HFFc6 (cell line): ENCODE measurements around the gene TMEM256. TPM values are rescaled to one million over a fixed set of nuclear protein-coding genes. Genes with fewer than 3 reads are reported as not detected.

ENCODE experiments used
- DNase-seq: peaks from one replicate; pipeline ENCODE4 v3.0.0-alpha.2; 2018
- H3K27ac Mint-ChIP-seq: 2 replicates; pipeline ENCODE4 v1.8.0; 2020; ENCODE audit warnings: mild to moderate bottlenecking, mixed read lengths
- H3K27me3 Mint-ChIP-seq: 2 replicates; pipeline ENCODE4 v1.8.0; 2021; ENCODE audit warnings: mild to moderate bottlenecking, moderate library complexity, mixed read lengths; ENCODE audit not compliant: insufficient read depth
- H3K36me3 Mint-ChIP-seq: 2 replicates; pipeline ENCODE4 v1.8.0; 2021; ENCODE audit warnings: low read depth, mixed read lengths
- H3K4me1 Mint-ChIP-seq: 2 replicates; pipeline ENCODE4 v1.8.0; 2020; ENCODE audit warnings: low read depth, mixed read lengths
- H3K4me3 Mint-ChIP-seq: 2 replicates; pipeline ENCODE4 v1.8.0; 2020; ENCODE audit warnings: mild to moderate bottlenecking, moderate library complexity, mixed read lengths
- H3K9me3 Mint-ChIP-seq: 2 replicates; pipeline ENCODE4 v1.8.0; 2020; ENCODE audit warnings: mild to moderate bottlenecking, mixed read lengths
- total RNA-seq, 6 experiments: library from RNA; stranded (reverse); fragmentation: NEBNext Ultra II Directional; extraction: Animal tissue kit (Norgen Biotek cat#: 25700); gene quantifications; 2 replicates in 1 of 6; 3 replicates in 5 of 6; pipeline ENCODE4 v1.2.3, GENCODE V29; 2021
- TF ChIP-seq, protein P1 (sequence below): fragments of 200-600 bp; sonication (generic); IDR thresholded peaks from 2 replicates; pipeline ENCODE4 v1.5.0; 2021; ENCODE audit warnings: antibody characterized with exemption, mild to moderate bottlenecking

TMEM256 gene
- total RNA-seq, 6 experiments from 2014 or later: 52.2 to 79.1 (median 72.3) TPM

GRCh38 chr17:7354262-7354843 is 49.5 kb downstream of the TMEM256 start:
- Mint-ChIP-seq H3K27me3 (0 out of 2 replicates have a peak, but pooled peaks cover 2% of the 10 kb centered on the region), H3K4me3 (peak overlapping the region; percentile 73), H3K4me1 (peaks cover 42% of the 10 kb centered on the region), H3K36me3 (no peaks in the 10 kb centered on the region), H3K9me3 (no peaks in the 10 kb centered on the region), H3K27ac (peak overlapping the region; percentile 79)
- peak; percentile 74 for DNase-seq
- TF ChIP-seq, protein P1, sequence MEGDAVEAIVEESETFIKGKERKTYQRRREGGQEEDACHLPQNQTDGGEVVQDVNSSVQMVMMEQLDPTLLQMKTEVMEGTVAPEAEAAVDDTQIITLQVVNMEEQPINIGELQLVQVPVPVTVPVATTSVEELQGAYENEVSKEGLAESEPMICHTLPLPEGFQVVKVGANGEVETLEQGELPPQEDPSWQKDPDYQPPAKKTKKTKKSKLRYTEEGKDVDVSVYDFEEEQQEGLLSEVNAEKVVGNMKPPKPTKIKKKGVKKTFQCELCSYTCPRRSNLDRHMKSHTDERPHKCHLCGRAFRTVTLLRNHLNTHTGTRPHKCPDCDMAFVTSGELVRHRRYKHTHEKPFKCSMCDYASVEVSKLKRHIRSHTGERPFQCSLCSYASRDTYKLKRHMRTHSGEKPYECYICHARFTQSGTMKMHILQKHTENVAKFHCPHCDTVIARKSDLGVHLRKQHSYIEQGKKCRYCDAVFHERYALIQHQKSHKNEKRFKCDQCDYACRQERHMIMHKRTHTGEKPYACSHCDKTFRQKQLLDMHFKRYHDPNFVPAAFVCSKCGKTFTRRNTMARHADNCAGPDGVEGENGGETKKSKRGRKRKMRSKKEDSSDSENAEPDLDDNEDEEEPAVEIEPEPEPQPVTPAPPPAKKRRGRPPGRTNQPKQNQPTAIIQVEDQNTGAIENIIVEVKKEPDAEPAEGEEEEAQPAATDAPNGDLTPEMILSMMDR: no peak

Other genes with a start within 250 kb of the TMEM256 start
- gene ASGR1, start 224.7 kb downstream of the TMEM256 start, total RNA-seq: 1 to 10 TPM in 2 of 6 experiments, under 1 TPM in 4; 0.71 to 1.4 (median 0.83) TPM
- 10 to 100 TPM; 27.8 to 34.3 (median 28.1) TPM for gene DLG4, start 184.3 kb downstream of the TMEM256 start, total RNA-seq
- gene ACADVL, start 184.2 kb downstream of the TMEM256 start, total RNA-seq: 100 to 1,000 TPM; 378 to 463 (median 405) TPM
- gene DVL2, start 169.6 kb downstream of the TMEM256 start, total RNA-seq: 10 to 100 TPM; 24.9 to 29.1 (median 27.0) TPM
- 10 to 100 TPM; 57.0 to 75.0 (median 68.2) TPM for gene PHF23, start 164.6 kb downstream of the TMEM256 start, total RNA-seq
- gene GABARAP, start 161.6 kb downstream of the TMEM256 start, total RNA-seq: 100 to 1,000 TPM; 399 to 470 (median 426) TPM
- 100 to 1,000 TPM; 127 to 168 (median 146) TPM for gene CTDNEP1, start 152.4 kb downstream of the TMEM256 start, total RNA-seq
- gene ELP5, start 151.9 kb downstream of the TMEM256 start, total RNA-seq: 10 to 100 TPM; 28.7 to 36.1 (median 34.0) TPM
- gene CLDN7, start 141.6 kb downstream of the TMEM256 start, total RNA-seq: 1 to 10 TPM in 4 of 6 experiments, under 1 TPM in 2; 0.43 to 3.0 (median 1.7) TPM
- under 1 TPM in 5 of 6 experiments, not detected in 1; 0.07 to 0.09 (median 0.09) TPM for gene SLC2A4, start 122.4 kb downstream of the TMEM256 start, total RNA-seq
- gene YBX2, start 109.5 kb downstream of the TMEM256 start, total RNA-seq: not detected
- gene EIF5A, start 96.5 kb downstream of the TMEM256 start, total RNA-seq: 1,000 to 10,000 TPM; 1,011 to 1,116 (median 1,072) TPM
- gene GPS2, start 88.7 kb downstream of the TMEM256 start, total RNA-seq: 10 to 100 TPM; 34.7 to 45.2 (median 40.7) TPM
- gene NEURL4, start 74.8 kb downstream of the TMEM256 start, total RNA-seq: 10 to 100 TPM; 18.7 to 24.6 (median 20.4) TPM
- 1 to 10 TPM; 3.2 to 6.4 (median 4.9) TPM for gene ACAP1, start 67.6 kb downstream of the TMEM256 start, total RNA-seq
- 10 to 100 TPM; 11.2 to 14.5 (median 12.6) TPM for gene KCTD11, start 51.9 kb downstream of the TMEM256 start, total RNA-seq
- not detected for gene TMEM95, start 48.9 kb downstream of the TMEM256 start, total RNA-seq
- under 1 TPM; 0.20 to 0.41 (median 0.26) TPM for gene TNK1, start 23.0 kb downstream of the TMEM256 start, total RNA-seq
- gene PLSCR3, start 9.6 kb downstream of the TMEM256 start, total RNA-seq: 100 to 1,000 TPM in 1 of 6 experiments, 10 to 100 TPM in 5; 85.6 to 114 (median 98.5) TPM
- 10 to 100 TPM; 41.3 to 57.3 (median 46.2) TPM for gene NLGN2, start 3.7 kb upstream of the TMEM256 start, total RNA-seq
- gene SPEM1, start 16.2 kb upstream of the TMEM256 start, total RNA-seq: not detected
- not detected for gene SPEM2, start 21.5 kb upstream of the TMEM256 start, total RNA-seq
- gene SPEM3, start 24.8 kb upstream of the TMEM256 start, total RNA-seq: not detected
- 1 to 10 TPM; 2.2 to 2.9 (median 2.8) TPM for gene TMEM102, start 31.3 kb upstream of the TMEM256 start, total RNA-seq
- under 1 TPM in 3 of 6 experiments, not detected in 3; 0.10 to 0.31 (median 0.24) TPM for gene FGF11, start 35.4 kb upstream of the TMEM256 start, total RNA-seq
- 1 to 10 TPM; 2.0 to 2.8 (median 2.4) TPM for gene CHRNB1, start 41.0 kb upstream of the TMEM256 start, total RNA-seq
- 10 to 100 TPM; 62.7 to 75.9 (median 68.6) TPM for gene ZBTB4, start 75.5 kb upstream of the TMEM256 start, total RNA-seq
- gene SLC35G6, start 77.3 kb upstream of the TMEM256 start, total RNA-seq: not detected
- 100 to 1,000 TPM; 111 to 127 (median 118) TPM for gene POLR2A, start 80.3 kb upstream of the TMEM256 start, total RNA-seq
- 10 to 100 TPM; 22.0 to 28.3 (median 25.4) TPM for gene TNFSF12, start 145.0 kb upstream of the TMEM256 start, total RNA-seq
- 1 to 10 TPM; 1.2 to 2.8 (median 1.5) TPM for gene TNFSF13, start 154.7 kb upstream of the TMEM256 start, total RNA-seq
- 10 to 100 TPM; 53.9 to 70.3 (median 60.3) TPM for gene SENP3, start 157.8 kb upstream of the TMEM256 start, total RNA-seq
- 10 to 100 TPM; 46.6 to 71.7 (median 68.5) TPM for gene CD68, start 175.5 kb upstream of the TMEM256 start, total RNA-seq
- gene MPDU1, start 179.8 kb upstream of the TMEM256 start, total RNA-seq: 10 to 100 TPM; 59.2 to 91.2 (median 68.6) TPM
- 1 to 10 TPM in 1 of 6 experiments, under 1 TPM in 5; 0.62 to 1.0 (median 0.81) TPM for gene SOX15, start 186.0 kb upstream of the TMEM256 start, total RNA-seq
- gene FXR2, start 210.8 kb upstream of the TMEM256 start, total RNA-seq: 10 to 100 TPM; 49.3 to 62.3 (median 51.5) TPM
- gene SAT2, start 223.7 kb upstream of the TMEM256 start, total RNA-seq: 10 to 100 TPM; 39.2 to 55.0 (median 43.5) TPM
- gene SHBG, start 226.0 kb upstream of the TMEM256 start, total RNA-seq: 1 to 10 TPM in 1 of 6 experiments, under 1 TPM in 5; 0.36 to 1.2 (median 0.79) TPM
- not detected for gene ATP1B2, start 246.8 kb upstream of the TMEM256 start, total RNA-seq